ENCODE measurements around the gene GHSR. TPM values are rescaled to one million over a fixed set of nuclear protein-coding genes. Genes with fewer than 3 reads are reported as not detected.
"Not testable (repeated sequence)": the region's sequence is repeated elsewhere in the genome, so short reads cannot be mapped to it uniquely, and the experiment has no call there.

The GHSR gene
- not detected in 2 replicates for polyA plus RNA-seq (2011; rRNA removed)
- polyA minus RNA-seq (2011; rRNA and poly(A)+ RNA removed) = not detected in 2 replicates

GRCh38 chr3:172447611-172448579, at the start of gene GHSR:
TSS of gene GHSR (minus strand) at chr3:172448456. CDS start at chr3:172448413, 43 bp downstream.
- no peak for DNase-seq (ENCODE audit: low read depth)
- POLR2A ChIA-PET = no interaction called here
- TF ChIP-seq, protein P1, sequence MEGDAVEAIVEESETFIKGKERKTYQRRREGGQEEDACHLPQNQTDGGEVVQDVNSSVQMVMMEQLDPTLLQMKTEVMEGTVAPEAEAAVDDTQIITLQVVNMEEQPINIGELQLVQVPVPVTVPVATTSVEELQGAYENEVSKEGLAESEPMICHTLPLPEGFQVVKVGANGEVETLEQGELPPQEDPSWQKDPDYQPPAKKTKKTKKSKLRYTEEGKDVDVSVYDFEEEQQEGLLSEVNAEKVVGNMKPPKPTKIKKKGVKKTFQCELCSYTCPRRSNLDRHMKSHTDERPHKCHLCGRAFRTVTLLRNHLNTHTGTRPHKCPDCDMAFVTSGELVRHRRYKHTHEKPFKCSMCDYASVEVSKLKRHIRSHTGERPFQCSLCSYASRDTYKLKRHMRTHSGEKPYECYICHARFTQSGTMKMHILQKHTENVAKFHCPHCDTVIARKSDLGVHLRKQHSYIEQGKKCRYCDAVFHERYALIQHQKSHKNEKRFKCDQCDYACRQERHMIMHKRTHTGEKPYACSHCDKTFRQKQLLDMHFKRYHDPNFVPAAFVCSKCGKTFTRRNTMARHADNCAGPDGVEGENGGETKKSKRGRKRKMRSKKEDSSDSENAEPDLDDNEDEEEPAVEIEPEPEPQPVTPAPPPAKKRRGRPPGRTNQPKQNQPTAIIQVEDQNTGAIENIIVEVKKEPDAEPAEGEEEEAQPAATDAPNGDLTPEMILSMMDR (IDR thresholded peaks at IDR 0.05; ENCODE audit: insufficient read depth, low read depth, low read length) = no peak
- Histone ChIP-seq H3K4me3 (ENCODE audit: low read depth, low read length) (no peak within 1 kb of the TSS), H3K27me3 (ENCODE audit: control insufficient read depth, insufficient read depth, low read length) (peaks cover 34% of the 10 kb centered on the region), H3K36me3 (ENCODE audit: control insufficient read depth, insufficient read depth, low read length) (no peaks in the 10 kb centered on the region)
- CTCF ChIA-PET = interaction anchor here (0.6 to 1.8 kb wide), 2 partner anchors 13 to 338 kb away, joined by 3 to 7 read pairs; no protein-coding TSS in a partner anchor

DNA sequence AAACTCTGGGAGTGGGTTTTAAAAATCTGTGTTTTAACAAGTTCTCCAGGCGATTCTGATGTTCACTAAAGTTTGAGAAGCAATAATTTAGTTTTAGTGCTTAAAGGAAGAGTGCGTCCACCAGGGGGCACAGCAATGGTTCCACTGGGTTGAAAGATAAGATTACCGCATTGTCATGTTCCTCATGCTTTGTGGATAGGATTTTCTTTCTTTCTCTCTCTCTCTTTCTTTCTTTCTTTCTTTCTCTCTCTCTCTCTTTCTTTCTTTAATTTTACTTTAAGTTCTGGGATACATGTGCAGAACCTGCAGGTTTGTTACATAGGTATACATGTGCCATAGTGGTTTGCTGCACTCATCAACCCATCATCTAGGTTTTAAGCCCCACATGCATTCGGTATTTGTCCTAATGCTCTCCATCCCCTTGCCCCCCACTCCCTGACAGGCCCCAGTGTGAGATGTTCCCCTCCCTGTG, 42.0 kb upstream of the GHSR start:
- POLR2A ChIA-PET; H3K4me3 ChIP-seq (ENCODE audit: low read depth, low read length); H3K27me3 ChIP-seq (ENCODE audit: control insufficient read depth, insufficient read depth, low read length); H3K36me3 ChIP-seq (ENCODE audit: control insufficient read depth, insufficient read depth, low read length); DNase-seq (ENCODE audit: low read depth): not testable (repeated sequence)
- TF ChIP-seq, protein P1 (IDR thresholded peaks at IDR 0.05; ENCODE audit: insufficient read depth, low read depth, low read length) = peak; percentile 70
- CTCF ChIA-PET = interaction anchor here (0.7 to 1.2 kb wide), 5 partner anchors 13 to 177 kb away, joined by 3 to 24 read pairs (median 3); no protein-coding TSS in a partner anchor

DNA sequence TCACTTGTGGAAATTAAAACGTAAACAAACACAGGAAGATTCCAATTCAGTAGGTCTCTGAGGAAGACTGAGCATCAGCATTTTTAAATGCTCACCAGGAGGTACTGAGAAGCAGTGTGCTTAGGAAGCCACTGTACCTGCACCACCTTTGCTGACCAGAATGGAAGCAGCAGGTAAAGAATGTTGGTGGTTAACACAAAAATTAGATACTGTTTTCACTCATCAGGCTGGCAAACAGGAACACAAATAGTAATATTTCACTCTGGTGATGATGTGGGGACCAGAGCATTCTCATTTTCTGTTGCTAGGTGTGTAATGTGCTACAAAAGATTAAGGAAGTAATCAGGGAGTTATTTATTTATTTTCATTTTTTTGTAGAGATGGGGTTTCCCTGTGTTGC, 29.9 kb upstream of the GHSR start:
- TF ChIP-seq, protein P1 (IDR thresholded peaks at IDR 0.05; ENCODE audit: insufficient read depth, low read depth, low read length) = no peak
- no peak for DNase-seq (ENCODE audit: low read depth)
- CTCF ChIA-PET = interaction anchor here (0.9 to 3.3 kb wide), 12 partner anchors 9 to 837 kb away, joined by 3 to 20 read pairs (median 3); partner anchors contain the start of gene NCEH1
- Histone ChIP-seq H3K27me3 (ENCODE audit: control insufficient read depth, insufficient read depth, low read length) (no peaks in the 10 kb centered on the region), H3K4me3 (ENCODE audit: low read depth, low read length) (no peak overlapping the region), H3K36me3 (ENCODE audit: control insufficient read depth, insufficient read depth, low read length) (no peaks in the 10 kb centered on the region)
- POLR2A ChIA-PET = no interaction called here

- ChIA-PET POLR2A (no interaction called here), CTCF (interaction anchor here (1.0 to 3.3 kb wide), 4 partner anchors 15 to 831 kb away, joined by 3 to 20 read pairs (median 6); no protein-coding TSS in a partner anchor)
- H3K36me3 ChIP-seq (ENCODE audit: control insufficient read depth, insufficient read depth, low read length) = no peaks in the 10 kb centered on the region
- no peak for DNase-seq (ENCODE audit: low read depth)
- TF ChIP-seq, protein P1 (IDR thresholded peaks at IDR 0.05; ENCODE audit: insufficient read depth, low read depth, low read length) = no peak
- no peaks in the 10 kb centered on the region for H3K27me3 ChIP-seq (ENCODE audit: control insufficient read depth, insufficient read depth, low read length)
- no peak overlapping the region for H3K4me3 ChIP-seq (ENCODE audit: low read depth, low read length)
Observed at GRCh38 chr3:172476347-172476746, 28.1 kb upstream of the GHSR start.

- no peak for DNase-seq (ENCODE audit: low read depth)
- TF ChIP-seq, protein P1 (IDR thresholded peaks at IDR 0.05; ENCODE audit: insufficient read depth, low read depth, low read length) = no peak
- no peaks in the 10 kb centered on the region for H3K27me3 ChIP-seq (ENCODE audit: control insufficient read depth, insufficient read depth, low read length)
- no peak overlapping the region for H3K4me3 ChIP-seq (ENCODE audit: low read depth, low read length)
- no peaks in the 10 kb centered on the region for H3K36me3 ChIP-seq (ENCODE audit: control insufficient read depth, insufficient read depth, low read length)
- POLR2A ChIA-PET = no interaction called here
- CTCF ChIA-PET = interaction anchor here (1.7 to 3.3 kb wide), 2 partner anchors 14 to 830 kb away, joined by 8 to 20 read pairs; no protein-coding TSS in a partner anchor
Observed at GRCh38 chr3:172475703-172476102, 27.4 kb upstream of the GHSR start.
